Stomach (tissue), 4 donors: ENCODE data around the gene KRT86.

Experiments used
- EP300 ChIP-seq: sonication (generic); formaldehyde crosslinking; IDR thresholded peaks from one replicate; pipeline ENCODE4 v1.6.1; 2017; ENCODE audit warnings: antibody characterized with exemption
- POLR2A ChIP-seq, 4 donors: fragments of 450-650 bp; IDR thresholded peaks; one replicate each; pipeline ENCODE4 v1.6.1; 2016; ENCODE audit warnings: antibody characterized with exemption in 4 of 4, control low read depth in 2 of 4, mild to moderate bottlenecking in 1 of 4, moderate library complexity in 1 of 4
- POLR2AphosphoS5 ChIP-seq, 3 donors: sonication (generic); formaldehyde crosslinking; IDR thresholded peaks; one replicate each; pipeline ENCODE4 v1.6.1; 2016; ENCODE audit warnings: antibody characterized with exemption in 3 of 3
- TF ChIP-seq, protein P1 (sequence below), 7 experiments: fragments of 450-650 bp in 4 of 7; fragments of 200-600 bp in 3 of 7; sonication (generic) in 3 of 7; IDR thresholded peaks; one replicate each; pipeline ENCODE4 v1.5.1; 2016 to 2019; ENCODE audit warnings: antibody characterized with exemption in 7 of 7, control low read depth in 2 of 7, mild to moderate bottlenecking in 1 of 7

DNA sequence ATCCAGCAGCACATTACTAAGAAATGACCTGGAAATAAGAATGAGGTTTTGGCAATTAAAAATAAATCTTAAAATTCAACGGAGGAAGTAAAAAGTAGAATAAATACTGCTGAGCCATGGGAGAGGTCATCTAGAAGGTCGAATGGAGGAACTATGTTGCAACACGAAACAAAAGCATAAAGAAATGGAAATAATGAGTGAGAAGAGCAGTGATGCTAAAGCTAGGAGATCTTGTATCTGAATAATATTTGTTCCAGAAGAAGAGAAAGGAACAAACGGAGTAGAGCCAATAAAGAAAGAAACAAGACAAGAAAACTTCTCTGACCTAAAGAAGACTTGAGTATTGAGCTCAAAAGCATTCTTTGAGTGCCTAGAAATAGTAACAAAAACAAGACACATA, 48.0 kb upstream of the KRT86 start:
- TF ChIP-seq POLR2AphosphoS5 (IDR thresholded peaks at IDR 0.05) (no peak), POLR2A (IDR thresholded peaks at IDR 0.05) (no peak), EP300 (no peak)
- TF ChIP-seq, protein P1, sequence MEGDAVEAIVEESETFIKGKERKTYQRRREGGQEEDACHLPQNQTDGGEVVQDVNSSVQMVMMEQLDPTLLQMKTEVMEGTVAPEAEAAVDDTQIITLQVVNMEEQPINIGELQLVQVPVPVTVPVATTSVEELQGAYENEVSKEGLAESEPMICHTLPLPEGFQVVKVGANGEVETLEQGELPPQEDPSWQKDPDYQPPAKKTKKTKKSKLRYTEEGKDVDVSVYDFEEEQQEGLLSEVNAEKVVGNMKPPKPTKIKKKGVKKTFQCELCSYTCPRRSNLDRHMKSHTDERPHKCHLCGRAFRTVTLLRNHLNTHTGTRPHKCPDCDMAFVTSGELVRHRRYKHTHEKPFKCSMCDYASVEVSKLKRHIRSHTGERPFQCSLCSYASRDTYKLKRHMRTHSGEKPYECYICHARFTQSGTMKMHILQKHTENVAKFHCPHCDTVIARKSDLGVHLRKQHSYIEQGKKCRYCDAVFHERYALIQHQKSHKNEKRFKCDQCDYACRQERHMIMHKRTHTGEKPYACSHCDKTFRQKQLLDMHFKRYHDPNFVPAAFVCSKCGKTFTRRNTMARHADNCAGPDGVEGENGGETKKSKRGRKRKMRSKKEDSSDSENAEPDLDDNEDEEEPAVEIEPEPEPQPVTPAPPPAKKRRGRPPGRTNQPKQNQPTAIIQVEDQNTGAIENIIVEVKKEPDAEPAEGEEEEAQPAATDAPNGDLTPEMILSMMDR (IDR thresholded peaks at IDR 0.05): no peak
